Measurements from ENCODE around the gene GLDN. TPM values are rescaled to one million over a fixed set of nuclear protein-coding genes. Genes with fewer than 3 reads are reported as not detected.

Gene GLDN
- total RNA-seq, 1 donor from 2014 or later: 0.26 TPM

DNA sequence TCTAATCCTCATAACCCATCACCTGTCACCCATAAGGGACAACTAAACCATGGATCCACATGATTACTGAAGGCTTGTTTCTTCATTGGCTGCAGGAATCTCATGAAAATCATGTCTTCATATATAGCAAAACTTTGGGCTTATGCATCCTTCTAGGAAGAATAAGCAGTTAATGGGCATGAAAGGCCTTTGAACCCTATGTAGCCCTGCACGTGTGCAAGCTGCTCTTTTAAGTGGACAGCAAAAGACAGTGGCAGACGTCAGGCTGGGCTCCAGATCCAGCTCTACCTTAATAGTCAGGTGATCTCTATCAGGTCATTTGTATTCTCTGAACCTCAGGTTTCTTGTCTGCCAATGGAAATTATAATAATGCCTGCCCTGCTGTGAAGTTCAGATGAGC is 21.9 kb upstream of the GLDN start:
- FAIRE-seq (no peak), DNase-seq (ENCODE audit: low read depth) (no peak)
- H3K27me3 ChIP-seq (ENCODE audit: control insufficient read depth, insufficient read depth, low read length): peaks cover 3% of the 10 kb centered on the region
- H3K36me3 ChIP-seq (ENCODE audit: control insufficient read depth, insufficient read depth, low read length): no peaks in the 10 kb centered on the region
- no peak overlapping the region for H3K4me3 ChIP-seq (ENCODE audit: low read depth, low read length)
- TF ChIP-seq CTCF (IDR thresholded peaks at IDR 0.05; ENCODE audit: insufficient read depth, low read length, severe bottlenecking): no peak

- H3K4me3 ChIP-seq (ENCODE audit: low read depth, low read length): no peak overlapping the region
- H3K36me3 ChIP-seq (ENCODE audit: control insufficient read depth, insufficient read depth, low read length): no peaks in the 10 kb centered on the region
- no peak for FAIRE-seq
- peaks cover 3% of the 10 kb centered on the region for H3K27me3 ChIP-seq (ENCODE audit: control insufficient read depth, insufficient read depth, low read length)
- no peak for DNase-seq (ENCODE audit: low read depth)
- TF ChIP-seq CTCF (IDR thresholded peaks at IDR 0.05; ENCODE audit: insufficient read depth, low read length, severe bottlenecking): no peak
Measured at GRCh38 chr15:51320843-51321242, 20.6 kb upstream of the GLDN start.

GRCh38 chr15:51321316-51321715 is 20.1 kb upstream of the GLDN start:
- TF ChIP-seq CTCF (IDR thresholded peaks at IDR 0.05; ENCODE audit: insufficient read depth, low read length, severe bottlenecking): no peak
- FAIRE-seq: no peak
- Histone ChIP-seq H3K36me3 (ENCODE audit: control insufficient read depth, insufficient read depth, low read length) (no peaks in the 10 kb centered on the region), H3K27me3 (ENCODE audit: control insufficient read depth, insufficient read depth, low read length) (peaks cover 3% of the 10 kb centered on the region), H3K4me3 (ENCODE audit: low read depth, low read length) (no peak overlapping the region)
- no peak for DNase-seq (ENCODE audit: low read depth)

DNA sequence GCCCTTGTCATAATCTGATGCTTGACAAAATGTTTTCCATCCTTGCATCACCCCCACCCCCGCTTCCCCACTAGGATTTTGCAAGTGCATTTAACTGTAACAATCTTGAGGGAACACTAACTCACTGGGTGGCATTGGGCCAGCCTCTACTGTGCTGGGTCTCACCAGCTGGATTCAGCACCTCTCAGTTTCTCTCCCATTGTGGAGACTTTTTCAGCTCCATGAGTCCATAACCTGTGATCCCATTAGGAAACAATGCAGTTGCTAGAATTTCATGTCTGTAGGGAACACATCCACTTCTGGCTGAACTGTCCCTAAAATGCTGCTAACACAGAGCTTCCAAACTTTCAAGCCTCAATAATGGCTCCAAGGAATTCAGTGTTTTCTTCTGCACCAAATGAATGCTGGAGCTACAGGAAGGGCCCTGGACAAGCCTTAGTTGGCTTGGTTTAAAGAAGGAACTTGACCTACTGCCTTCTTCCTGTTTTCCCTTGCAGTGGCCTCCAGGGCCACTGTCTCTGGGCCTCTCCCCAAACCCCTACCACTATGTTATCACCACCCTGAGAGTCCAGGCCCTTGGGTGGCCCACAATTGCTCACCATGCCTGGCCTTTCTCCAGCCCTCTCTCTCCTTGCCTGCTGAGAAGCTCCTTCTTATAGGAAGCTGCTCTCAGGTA is 18.7 kb upstream of the GLDN start:
- TF ChIP-seq CTCF (IDR thresholded peaks at IDR 0.05; ENCODE audit: insufficient read depth, low read length, severe bottlenecking): no peak
- FAIRE-seq: no peak
- no peak for DNase-seq (ENCODE audit: low read depth)

DNA sequence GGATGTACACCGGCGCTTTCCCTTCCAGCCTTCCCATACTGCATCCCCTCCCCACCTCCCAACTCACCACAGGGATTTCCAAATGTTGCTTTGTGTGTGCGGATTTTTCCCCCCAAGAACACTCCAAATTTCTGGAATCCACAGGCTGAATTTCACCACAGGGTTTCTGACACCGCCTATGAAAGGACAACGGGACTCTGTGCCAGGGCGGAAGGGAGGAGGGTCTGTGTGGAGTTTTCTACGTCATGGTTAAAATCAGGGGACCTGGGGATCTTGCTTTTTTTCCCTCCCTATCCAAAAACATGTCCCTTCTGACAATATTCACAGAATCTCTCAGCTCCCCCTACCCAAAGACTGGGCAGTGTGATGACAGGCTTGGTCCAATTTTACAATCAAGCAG is 17.7 kb upstream of the GLDN start:
- DNase-seq (ENCODE audit: low read depth) (no peak), FAIRE-seq (no peak)

More for the DNA sequence above, 18.7 kb upstream of the GLDN start:
- Histone ChIP-seq H3K4me3 (ENCODE audit: low read depth, low read length) (no peak overlapping the region), H3K36me3 (ENCODE audit: control insufficient read depth, insufficient read depth, low read length) (no peaks in the 10 kb centered on the region), H3K27me3 (ENCODE audit: control insufficient read depth, insufficient read depth, low read length) (peaks cover 7% of the 10 kb centered on the region)

More for the DNA sequence above, 17.7 kb upstream of the GLDN start:
- no peak overlapping the region for H3K4me3 ChIP-seq (ENCODE audit: low read depth, low read length)
- TF ChIP-seq CTCF (IDR thresholded peaks at IDR 0.05; ENCODE audit: insufficient read depth, low read length, severe bottlenecking): no peak
- H3K27me3 ChIP-seq (ENCODE audit: control insufficient read depth, insufficient read depth, low read length): peaks cover 7% of the 10 kb centered on the region
- H3K36me3 ChIP-seq (ENCODE audit: control insufficient read depth, insufficient read depth, low read length): no peaks in the 10 kb centered on the region

All from bronchial epithelial cell (primary cell).